B cell (primary cell): ENCODE data around the gene SLC38A6.

Source experiments
- EZH2 ChIP-seq: IDR thresholded peaks from 2 replicates; pipeline ENCODE4 v1.6.1; 2012; ENCODE audit warnings: borderline replicate concordance, low read depth, mild to moderate bottlenecking, moderate library complexity, low read length; ENCODE audit not compliant: insufficient read depth, poor library complexity, severe bottlenecking
- TF ChIP-seq, protein P1 (sequence below): fragments of 200-600 bp; IDR thresholded peaks from one replicate; pipeline ENCODE4 v1.8.0; 2022; ENCODE audit warnings: antibody characterized with exemption, mild to moderate bottlenecking

- TF ChIP-seq, protein P1, sequence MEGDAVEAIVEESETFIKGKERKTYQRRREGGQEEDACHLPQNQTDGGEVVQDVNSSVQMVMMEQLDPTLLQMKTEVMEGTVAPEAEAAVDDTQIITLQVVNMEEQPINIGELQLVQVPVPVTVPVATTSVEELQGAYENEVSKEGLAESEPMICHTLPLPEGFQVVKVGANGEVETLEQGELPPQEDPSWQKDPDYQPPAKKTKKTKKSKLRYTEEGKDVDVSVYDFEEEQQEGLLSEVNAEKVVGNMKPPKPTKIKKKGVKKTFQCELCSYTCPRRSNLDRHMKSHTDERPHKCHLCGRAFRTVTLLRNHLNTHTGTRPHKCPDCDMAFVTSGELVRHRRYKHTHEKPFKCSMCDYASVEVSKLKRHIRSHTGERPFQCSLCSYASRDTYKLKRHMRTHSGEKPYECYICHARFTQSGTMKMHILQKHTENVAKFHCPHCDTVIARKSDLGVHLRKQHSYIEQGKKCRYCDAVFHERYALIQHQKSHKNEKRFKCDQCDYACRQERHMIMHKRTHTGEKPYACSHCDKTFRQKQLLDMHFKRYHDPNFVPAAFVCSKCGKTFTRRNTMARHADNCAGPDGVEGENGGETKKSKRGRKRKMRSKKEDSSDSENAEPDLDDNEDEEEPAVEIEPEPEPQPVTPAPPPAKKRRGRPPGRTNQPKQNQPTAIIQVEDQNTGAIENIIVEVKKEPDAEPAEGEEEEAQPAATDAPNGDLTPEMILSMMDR = no peak
- no peak for TF ChIP-seq EZH2
Measured at GRCh38 chr14:60977847-60978246, 3.2 kb upstream of the SLC38A6 start.
